SH-SY5Y (cell line): ENCODE results near the gene SLC15A1.

Experiments
- GATA2 ChIP-seq: IDR thresholded peaks from 2 replicates; pipeline ENCODE4 v1.6.1; 2011; ENCODE audit warnings: mild to moderate bottlenecking, low read depth, low read length
- GATA3 ChIP-seq: IDR thresholded peaks from 2 replicates; pipeline ENCODE4 v1.6.1; 2011; ENCODE audit warnings: low read depth, mild to moderate bottlenecking, low read length, moderate library complexity

DNA sequence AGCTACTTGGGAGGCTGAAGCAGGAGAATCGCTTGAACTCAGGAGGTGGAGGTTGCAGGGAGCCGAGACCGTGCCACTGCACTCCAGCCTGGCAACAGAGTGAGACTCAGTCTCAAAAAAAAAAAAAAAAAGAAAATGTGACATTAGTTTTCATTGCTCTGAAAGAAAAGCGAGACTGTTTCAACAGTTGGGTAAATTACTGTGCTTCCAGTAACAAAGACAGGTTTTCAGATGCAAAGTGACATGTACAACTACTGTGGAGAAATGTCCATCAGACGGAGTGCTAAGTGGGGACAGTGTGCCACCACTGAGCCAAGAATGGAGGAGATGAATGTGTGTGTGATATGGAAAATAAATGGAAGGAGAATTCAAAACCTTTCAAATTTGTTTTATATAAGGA lies 24.2 kb upstream of the SLC15A1 start:
- TF ChIP-seq GATA2 (no peak), GATA3 (no peak)
